Right renal cortex interstitium (tissue), 3 donors: ENCODE data around the gene BLACAT1. TPM values are rescaled to one million over a fixed set of nuclear protein-coding genes. Genes with fewer than 3 reads are reported as not detected.
"Not testable (repeated sequence)": the region's sequence is repeated elsewhere in the genome, so short reads cannot be mapped to it uniquely, and the experiment has no call there.

Source experiments
- DNase-seq, 3 donors: peaks; one replicate each; pipeline ENCODE4 v3.0.0-alpha.2; 2013; ENCODE audit warnings: low read depth in 3 of 3, low spot score in 2 of 3
- polyA plus RNA-seq, 3 donors: library from polyadenylated mRNA; unstranded; fragments of 120-200 nt; gene quantifications; one replicate each; pipeline ENCODE4 v1.2.1, GENCODE V29; 2013; ENCODE audit not compliant: insufficient read length in 3 of 3

Gene BLACAT1
- polyA plus RNA-seq, 3 donors: 2.3 to 2.7 (median 2.6) TPM

DNA sequence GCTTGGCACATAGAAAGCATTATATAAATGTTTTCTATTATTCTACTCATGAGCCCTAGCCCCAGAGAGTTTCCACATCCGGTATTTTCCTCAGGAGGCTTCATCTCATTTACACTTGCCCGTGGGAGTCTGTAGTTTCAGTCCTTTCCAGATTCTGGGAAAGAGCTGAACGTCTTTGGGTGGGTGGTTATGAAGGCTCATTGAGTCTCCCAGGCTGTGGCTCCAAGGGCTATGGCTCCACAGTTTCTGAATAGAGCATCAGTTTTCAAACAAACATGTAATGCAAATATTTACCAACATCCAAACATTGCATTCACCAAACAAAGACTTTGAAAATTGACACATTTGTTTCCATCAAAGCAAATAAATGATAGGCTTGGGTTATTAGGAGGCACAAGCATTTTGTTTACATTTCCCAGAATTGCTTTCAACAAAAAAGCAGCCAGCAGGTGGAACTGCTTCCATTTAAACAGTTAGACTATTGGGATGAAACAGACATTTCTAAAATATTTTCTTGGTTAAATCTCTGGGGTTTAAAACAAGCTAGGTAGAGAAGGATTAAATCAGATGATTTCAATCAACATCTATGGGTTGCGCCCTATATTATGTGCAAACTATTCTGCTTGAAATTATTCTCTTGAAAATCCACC lies 32.7 kb downstream of the BLACAT1 start:
- DNase-seq: no peak

GRCh38 chr1:205421798-205422197 lies 34.0 kb downstream of the BLACAT1 start, which contains the start of gene LEMD1:
Gene LEMD1, minus strand, starts transcription at chr1:205422056. Its CDS starts 1,520 bp downstream, at chr1:205420536.
- no peak for DNase-seq

DNA sequence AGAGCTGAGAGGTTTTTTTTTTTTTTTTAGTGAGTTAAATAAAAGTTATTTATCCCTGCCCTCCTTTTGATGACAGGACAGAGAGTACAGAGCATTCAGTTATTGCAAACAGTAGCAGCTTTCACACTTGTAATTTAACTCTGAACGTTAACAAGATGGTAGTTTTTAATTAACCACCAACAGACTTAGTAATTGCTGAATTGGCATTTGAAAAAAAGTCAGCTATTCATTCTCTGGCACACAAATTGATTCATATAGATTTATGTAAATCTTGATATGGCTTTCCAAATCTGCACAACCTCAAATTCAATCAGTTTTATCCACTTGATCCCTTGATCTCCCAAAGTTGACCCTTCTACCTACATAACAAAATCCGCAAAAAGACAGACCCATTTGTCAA lies 34.9 kb downstream of the BLACAT1 start:
- DNase-seq: no peak

- no peak for DNase-seq
These were observed 37.8 kb downstream of the BLACAT1 start for GRCh38 chr1:205417870-205418635.

GRCh38 chr1:205416322-205416721 lies 39.5 kb downstream of the BLACAT1 start:
- no peak for DNase-seq

DNA sequence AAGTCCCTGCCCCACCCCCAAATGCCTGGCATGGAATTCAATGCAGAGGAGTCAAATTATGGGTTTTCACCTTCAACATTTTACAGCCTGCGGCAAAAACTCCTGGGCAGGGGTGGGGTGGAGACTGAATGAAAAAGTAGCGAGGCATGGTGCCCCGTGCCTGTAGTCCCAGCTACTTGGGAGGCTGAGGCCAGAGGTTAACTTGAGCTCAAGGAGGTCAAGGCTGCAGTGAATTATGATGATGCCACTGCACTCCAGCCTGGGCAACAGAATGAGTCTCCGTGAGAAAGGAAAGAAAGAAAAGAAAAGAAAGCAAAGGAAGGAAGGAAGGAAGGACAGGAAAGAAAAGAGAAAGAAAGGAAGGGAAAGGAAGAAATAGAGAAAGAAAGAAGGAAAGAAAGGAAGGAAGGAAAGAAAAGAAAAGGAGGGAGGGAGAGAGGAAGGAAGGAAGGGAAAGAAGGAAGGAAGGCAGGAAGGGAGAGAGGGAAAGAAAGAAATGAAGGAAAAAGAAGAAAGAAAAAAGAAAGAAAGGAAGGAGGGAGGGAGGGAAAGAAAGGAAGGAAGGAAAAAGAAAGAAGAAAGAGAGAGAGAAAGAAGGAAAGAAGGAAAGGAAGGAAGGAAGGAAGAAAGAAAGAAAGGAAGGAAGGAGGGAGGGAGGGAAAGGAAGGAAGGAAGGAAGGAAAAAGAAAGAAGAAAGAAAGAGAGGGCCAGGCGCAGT lies 45.1 kb downstream of the BLACAT1 start:
- DNase-seq: no peak

GRCh38 chr1:205407970-205408369 lies 47.9 kb downstream of the BLACAT1 start:
- DNase-seq: no peak

- DNase-seq: not testable (repeated sequence)
These were observed 49.6 kb downstream of the BLACAT1 start for GRCh38 chr1:205406252-205406651.

Other genes with a start within 250 kb of the BLACAT1 start
- 10 to 100 TPM; 19.8 to 21.0 (median 20.9) TPM for gene DSTYK, start 244.3 kb downstream of the BLACAT1 start, polyA plus RNA-seq
- 1 to 10 TPM; 5.1 to 8.0 (median 6.3) TPM for gene TMCC2, start 228.1 kb downstream of the BLACAT1 start, polyA plus RNA-seq
- 1 to 10 TPM; 5.8 to 9.9 (median 9.2) TPM for gene NUAK2, start 134.3 kb downstream of the BLACAT1 start, polyA plus RNA-seq
- 1 to 10 TPM; 1.4 to 1.6 (median 1.5) TPM for gene KLHDC8A, start 99.1 kb downstream of the BLACAT1 start, polyA plus RNA-seq
- 1 to 10 TPM; 3.3 to 3.9 (median 3.6) TPM for gene LEMD1, start 34.0 kb downstream of the BLACAT1 start, polyA plus RNA-seq
- 10 to 100 TPM; 17.4 to 22.1 (median 18.2) TPM for gene CDK18, start 48.6 kb upstream of the BLACAT1 start, polyA plus RNA-seq
- gene ELK4, start 176.0 kb upstream of the BLACAT1 start, polyA plus RNA-seq: 10 to 100 TPM; 15.9 to 16.4 (median 16.2) TPM
- 1 to 10 TPM; 6.8 to 8.2 (median 6.9) TPM for gene SLC45A3, start 224.5 kb upstream of the BLACAT1 start, polyA plus RNA-seq